ENCODE data around the gene COPG1.

DNA sequence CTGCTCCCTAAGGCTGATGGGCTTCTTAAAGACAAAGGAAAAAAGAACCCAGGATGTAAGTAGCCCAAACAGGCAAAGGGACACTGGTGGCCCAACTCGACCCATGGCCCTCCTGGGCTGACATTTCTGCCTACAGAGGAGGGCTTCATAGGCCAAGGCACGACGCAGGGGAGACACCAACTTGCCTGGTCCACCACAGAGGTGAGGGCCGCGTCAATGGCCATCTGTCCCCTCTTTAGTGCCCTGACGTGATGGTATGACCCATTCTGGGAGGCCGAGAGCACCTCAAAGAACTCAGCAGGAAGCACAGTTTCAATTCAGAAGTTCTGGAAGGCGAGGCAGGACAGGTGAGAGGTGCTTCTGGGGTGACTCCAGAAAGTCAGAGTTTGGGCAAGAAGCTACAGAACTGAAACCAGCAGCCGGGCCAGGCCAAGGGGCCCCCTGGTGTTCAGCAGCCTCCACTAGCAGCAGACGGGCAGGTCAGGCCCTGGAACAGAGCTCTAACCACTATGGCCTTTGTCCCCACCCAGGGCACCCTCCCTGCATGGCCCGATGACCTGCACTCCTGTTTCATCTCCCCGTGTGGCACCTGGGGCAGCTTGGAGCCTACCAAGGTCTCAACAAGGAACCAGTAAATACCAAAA, 74.4 kb downstream of the COPG1 start:
- no peak for TF ChIP-seq EZH2 (IDR thresholded peaks at IDR 0.05)
- no peak for TF ChIP-seq POLR2AphosphoS5 (IDR thresholded peaks at IDR 0.05; ENCODE audit: borderline replicate concordance, low read depth, low read length)
